HepG2 (cell line): Measurements from ENCODE around the gene WBP1. TPM values are rescaled to one million over a fixed set of nuclear protein-coding genes. Genes with fewer than 3 reads are reported as not detected.

Source experiments
- AGO1 ChIP-seq: fragments of 200-400 bp; formaldehyde crosslinking; IDR thresholded peaks from 2 replicates; pipeline ENCODE4 v1.6.1; 2017; ENCODE audit warnings: mild to moderate bottlenecking, low read depth, low read length, moderate library complexity; ENCODE audit not compliant: poor library complexity, severe bottlenecking
- CC2D1A ChIP-seq: sonication (generic); formaldehyde crosslinking; IDR thresholded peaks from 2 replicates; pipeline ENCODE4 v1.8.1; 2023; ENCODE audit warnings: mild to moderate bottlenecking, missing genetic modification reagents
- CHD2 ChIP-seq: IDR thresholded peaks from 2 replicates; pipeline ENCODE4 v1.6.1; 2011; ENCODE audit warnings: low read depth, low read length, improper control_type of control experiment
- HMGA1 ChIP-seq: sonication (generic); formaldehyde crosslinking; conservative IDR thresholded peaks from 2 replicates; pipeline ENCODE4 v1.4.0; 2020; ENCODE audit warnings: missing genetic modification reagents
- HNF1B ChIP-seq: sonication (generic); formaldehyde crosslinking; IDR thresholded peaks from 2 replicates; pipeline ENCODE4 v1.5.1; 2020; ENCODE audit warnings: mild to moderate bottlenecking, moderate library complexity, missing genetic modification reagents
- IRF2 ChIP-seq: IDR thresholded peaks from 2 replicates; pipeline ENCODE4 v1.6.1; 2018; ENCODE audit warnings: missing genetic modification reagents, missing compliant biosample characterization
- MIXL1 ChIP-seq: IDR thresholded peaks from 2 replicates; pipeline ENCODE4 v1.6.1; 2016
- RFX1 ChIP-seq: fragments of 450-650 bp; IDR thresholded peaks from 2 replicates; pipeline ENCODE4 v1.6.1; 2017
- SP2 ChIP-seq: sonication (generic); formaldehyde crosslinking; IDR thresholded peaks from 2 replicates; pipeline ENCODE4 v1.5.1; 2020; ENCODE audit warnings: mild to moderate bottlenecking, missing genetic modification reagents
- TAF1 ChIP-seq: sonication (generic); formaldehyde crosslinking; IDR thresholded peaks from 2 replicates; pipeline ENCODE4 v1.4.0; 2020; ENCODE audit warnings: missing genetic modification reagents
- TSC22D2 ChIP-seq: sonication (generic); formaldehyde crosslinking; IDR thresholded peaks from 2 replicates; pipeline ENCODE4 v1.5.1; 2020; ENCODE audit warnings: missing genetic modification reagents, mild to moderate bottlenecking, borderline replicate concordance
- ZBTB42 ChIP-seq: sonication (generic); formaldehyde crosslinking; IDR thresholded peaks from 2 replicates; pipeline ENCODE4 v1.5.0; 2020; ENCODE audit warnings: mild to moderate bottlenecking, missing genetic modification reagents
- ZFP37 ChIP-seq: sonication (generic); formaldehyde crosslinking; IDR thresholded peaks from 2 replicates; pipeline ENCODE4 v1.4.0; 2020; ENCODE audit warnings: missing genetic modification reagents, borderline replicate concordance
- ZNF20 ChIP-seq: sonication (generic); formaldehyde crosslinking; IDR thresholded peaks from 2 replicates; pipeline ENCODE4 v1.4.0; 2020; ENCODE audit warnings: mild to moderate bottlenecking, moderate library complexity, missing genetic modification reagents
- ZNF224 ChIP-seq: sonication (generic); formaldehyde crosslinking; IDR thresholded peaks from 2 replicates; pipeline ENCODE4 v1.5.0; 2020; ENCODE audit warnings: mild to moderate bottlenecking, missing genetic modification reagents
- ZNF335 ChIP-seq: sonication (generic); formaldehyde crosslinking; IDR thresholded peaks from 2 replicates; pipeline ENCODE4 v1.4.0; 2020; ENCODE audit warnings: missing genetic modification reagents
- ZNF34 ChIP-seq: sonication (generic); formaldehyde crosslinking; IDR thresholded peaks from 2 replicates; pipeline ENCODE4 v1.4.0; 2020; ENCODE audit warnings: mild to moderate bottlenecking, missing genetic modification reagents, borderline replicate concordance
- ZNF501 ChIP-seq: sonication (generic); formaldehyde crosslinking; IDR thresholded peaks from 2 replicates; pipeline ENCODE4 v1.5.1; 2020; ENCODE audit warnings: mild to moderate bottlenecking, moderate library complexity, missing genetic modification reagents
- ZSCAN31 ChIP-seq: sonication (generic); formaldehyde crosslinking; IDR thresholded peaks from 2 replicates; pipeline ENCODE4 v1.5.0; 2020; ENCODE audit warnings: low read depth, mild to moderate bottlenecking, missing genetic modification reagents
- polyA plus RNA-seq, 8 experiments: library from polyadenylated mRNA; depleted of rRNA in 3 of 8; stranded (reverse) in 7 of 8; unstranded in 1 of 8; fragments of >200 nt; fragmentation: Illumina TruSeq in 4 of 8; extraction: Trizol in 4 of 8; gene quantifications; 2 replicates each; pipeline versions ENCODE4 v1.2.1 to v1.2.3, GENCODE V29; 2011 to 2016; ENCODE audit warnings: low read depth in 4 of 8, missing spikeins in 1 of 8, mixed read lengths in 1 of 8; ENCODE audit not compliant: insufficient read depth in 1 of 8
- total RNA-seq, 5 experiments: library from RNA; depleted of rRNA; stranded (reverse); fragments of >200 nt; fragmentation: Illumina TruSeq; extraction: Trizol; gene quantifications; 2 replicates each; pipeline ENCODE4 v1.2.3, GENCODE V29; 2016; ENCODE audit warnings: low read depth in 1 of 5
- TF ChIP-seq, protein P1 (sequence below): IDR thresholded peaks from 2 replicates; pipeline ENCODE4 v1.6.1; 2012; ENCODE audit warnings: inconsistent platforms
- TF ChIP-seq, protein P2 (sequence below): sonication (generic); formaldehyde crosslinking; IDR thresholded peaks from 2 replicates; pipeline ENCODE4 v1.8.0; 2022; ENCODE audit warnings: mild to moderate bottlenecking, missing genetic modification reagents, moderate library complexity
- TF ChIP-seq, protein P3 (sequence below): sonication (generic); formaldehyde crosslinking; IDR thresholded peaks from 2 replicates; pipeline ENCODE4 v1.4.0; 2020; ENCODE audit warnings: missing genetic modification reagents

Gene WBP1
- total and polyA plus RNA-seq, 2 of the 13 experiments (the other 11 are each of a cell fraction or from before 2014, with no cell fraction given), result 38.8 to 85.7 TPM

DNA sequence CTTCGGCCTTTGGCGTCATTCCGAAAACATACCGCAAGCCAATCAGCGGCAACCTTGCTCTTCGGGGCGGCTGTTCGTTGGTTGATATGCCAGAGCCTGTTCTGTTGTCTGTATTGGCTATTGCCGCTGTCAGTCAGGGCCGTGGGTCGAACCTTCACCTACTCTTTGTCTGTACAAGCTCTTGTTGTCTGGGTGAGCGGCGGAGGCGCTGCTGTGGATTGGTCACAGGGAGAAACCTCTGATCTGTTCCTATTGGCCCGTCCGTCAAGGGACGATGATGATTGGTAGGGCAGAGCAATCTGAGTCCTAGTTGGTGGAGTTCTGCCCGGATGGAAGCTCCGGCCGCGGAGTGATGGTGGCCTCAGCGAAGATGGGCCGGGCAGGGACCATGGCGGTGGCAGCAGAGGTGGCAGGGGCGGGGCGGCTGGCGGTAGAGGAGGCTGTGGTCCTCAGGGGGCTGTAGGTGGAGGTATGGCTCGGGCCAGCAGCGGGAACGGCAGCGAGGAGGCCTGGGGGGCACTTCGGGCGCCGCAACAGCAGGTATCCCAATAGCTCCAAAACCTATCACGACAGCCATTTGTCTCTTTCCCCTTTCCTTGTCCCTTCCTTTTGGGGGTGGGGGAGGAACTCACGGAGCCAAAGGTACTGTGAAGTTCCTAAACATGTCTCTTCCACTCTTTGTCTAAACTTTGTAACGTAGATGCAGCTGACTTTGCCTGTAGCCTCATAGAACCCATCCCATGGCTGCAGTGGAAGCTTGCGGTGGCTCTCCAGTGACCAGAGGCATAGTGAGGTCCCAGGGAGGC lies at the start of gene WBP1 (continued):
- TF ChIP-seq, protein P1, sequence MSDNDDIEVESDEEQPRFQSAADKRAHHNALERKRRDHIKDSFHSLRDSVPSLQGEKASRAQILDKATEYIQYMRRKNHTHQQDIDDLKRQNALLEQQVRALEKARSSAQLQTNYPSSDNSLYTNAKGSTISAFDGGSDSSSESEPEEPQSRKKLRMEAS, result peak; percentile 60
- TF ChIP-seq ZNF34, result peak; percentile 35; the same call in 1 of the 2 replicates
- TF ChIP-seq MIXL1 (CRISPR knock-in tag), result 0 out of 2 replicates have a peak, but pooled peaks have one; percentile 35
- no peak; the same call in 1 of the 2 replicates for TF ChIP-seq ZNF224
- peak; percentile 95 for TF ChIP-seq AGO1
- 0 out of 2 replicates have a peak, but pooled peaks have one; percentile 47 for TF ChIP-seq ZFP37 (CRISPR knock-in tag)
- peak; percentile 79 for TF ChIP-seq ZNF501 (CRISPR knock-in tag)
- TF ChIP-seq RFX1, result peak; percentile 70
- TF ChIP-seq SP2 (CRISPR knock-in tag), result peak; percentile 95
- TF ChIP-seq IRF2 (CRISPR knock-in tag), result peak; percentile 14; the same call in 1 of the 2 replicates
- TF ChIP-seq, protein P2, sequence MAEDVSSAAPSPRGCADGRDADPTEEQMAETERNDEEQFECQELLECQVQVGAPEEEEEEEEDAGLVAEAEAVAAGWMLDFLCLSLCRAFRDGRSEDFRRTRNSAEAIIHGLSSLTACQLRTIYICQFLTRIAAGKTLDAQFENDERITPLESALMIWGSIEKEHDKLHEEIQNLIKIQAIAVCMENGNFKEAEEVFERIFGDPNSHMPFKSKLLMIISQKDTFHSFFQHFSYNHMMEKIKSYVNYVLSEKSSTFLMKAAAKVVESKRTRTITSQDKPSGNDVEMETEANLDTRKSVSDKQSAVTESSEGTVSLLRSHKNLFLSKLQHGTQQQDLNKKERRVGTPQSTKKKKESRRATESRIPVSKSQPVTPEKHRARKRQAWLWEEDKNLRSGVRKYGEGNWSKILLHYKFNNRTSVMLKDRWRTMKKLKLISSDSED (CRISPR knock-in tag), result no peak
- TF ChIP-seq ZNF335 (CRISPR knock-in tag), result 0 out of 2 replicates have a peak, but pooled peaks have one; percentile 13
- no peak for TF ChIP-seq HMGA1
- TF ChIP-seq CHD2, result peak; percentile 63; the same call in 1 of the 2 replicates
- TF ChIP-seq TAF1 (CRISPR knock-in tag), result peak; percentile 52; the same call in 1 of the 2 replicates
- TF ChIP-seq CC2D1A, result no peak
- TF ChIP-seq TSC22D2 (CRISPR knock-in tag), result 0 out of 2 replicates have a peak, but pooled peaks have one; percentile 1
- TF ChIP-seq, protein P3, sequence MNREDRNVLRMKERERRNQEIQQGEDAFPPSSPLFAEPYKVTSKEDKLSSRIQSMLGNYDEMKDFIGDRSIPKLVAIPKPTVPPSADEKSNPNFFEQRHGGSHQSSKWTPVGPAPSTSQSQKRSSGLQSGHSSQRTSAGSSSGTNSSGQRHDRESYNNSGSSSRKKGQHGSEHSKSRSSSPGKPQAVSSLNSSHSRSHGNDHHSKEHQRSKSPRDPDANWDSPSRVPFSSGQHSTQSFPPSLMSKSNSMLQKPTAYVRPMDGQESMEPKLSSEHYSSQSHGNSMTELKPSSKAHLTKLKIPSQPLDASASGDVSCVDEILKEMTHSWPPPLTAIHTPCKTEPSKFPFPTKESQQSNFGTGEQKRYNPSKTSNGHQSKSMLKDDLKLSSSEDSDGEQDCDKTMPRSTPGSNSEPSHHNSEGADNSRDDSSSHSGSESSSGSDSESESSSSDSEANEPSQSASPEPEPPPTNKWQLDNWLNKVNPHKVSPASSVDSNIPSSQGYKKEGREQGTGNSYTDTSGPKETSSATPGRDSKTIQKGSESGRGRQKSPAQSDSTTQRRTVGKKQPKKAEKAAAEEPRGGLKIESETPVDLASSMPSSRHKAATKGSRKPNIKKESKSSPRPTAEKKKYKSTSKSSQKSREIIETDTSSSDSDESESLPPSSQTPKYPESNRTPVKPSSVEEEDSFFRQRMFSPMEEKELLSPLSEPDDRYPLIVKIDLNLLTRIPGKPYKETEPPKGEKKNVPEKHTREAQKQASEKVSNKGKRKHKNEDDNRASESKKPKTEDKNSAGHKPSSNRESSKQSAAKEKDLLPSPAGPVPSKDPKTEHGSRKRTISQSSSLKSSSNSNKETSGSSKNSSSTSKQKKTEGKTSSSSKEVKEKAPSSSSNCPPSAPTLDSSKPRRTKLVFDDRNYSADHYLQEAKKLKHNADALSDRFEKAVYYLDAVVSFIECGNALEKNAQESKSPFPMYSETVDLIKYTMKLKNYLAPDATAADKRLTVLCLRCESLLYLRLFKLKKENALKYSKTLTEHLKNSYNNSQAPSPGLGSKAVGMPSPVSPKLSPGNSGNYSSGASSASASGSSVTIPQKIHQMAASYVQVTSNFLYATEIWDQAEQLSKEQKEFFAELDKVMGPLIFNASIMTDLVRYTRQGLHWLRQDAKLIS (CRISPR knock-in tag), result no peak
- peak; percentile 13; the same call in 1 of the 2 replicates for TF ChIP-seq HNF1B
- no peak for TF ChIP-seq ZNF20 (CRISPR knock-in tag)
- no peak for TF ChIP-seq ZBTB42 (CRISPR knock-in tag)
- peak; percentile 37; the same call in 1 of the 2 replicates for TF ChIP-seq ZSCAN31 (CRISPR knock-in tag)
- TF ChIP-seq, all 625 proteins: peak for 124
